Mesenchymal stem cell (in vitro differentiated cells and primary cell): Measurements from ENCODE around the gene RARB.
A peak's percentile ranks its signal among the peaks of the same experiment; 100 is the strongest.

Source experiments
- DNase-seq: peaks from one replicate; pipeline ENCODE4 v3.0.0-alpha.2; 2013
- H2AFZ ChIP-seq: one replicate; pipeline ENCODE4 v1.6.1; 2013; ENCODE audit warnings: low read depth, mild to moderate bottlenecking, control low read depth, inconsistent platforms, low read length, moderate library complexity
- H2AK5ac ChIP-seq: 2 replicates; pipeline ENCODE4 v1.6.1; 2013; ENCODE audit warnings: low read length, moderate library complexity, mild to moderate bottlenecking, inconsistent platforms; ENCODE audit not compliant: severe bottlenecking
- H2BK120ac ChIP-seq: one replicate; pipeline ENCODE4 v1.6.1; 2013; ENCODE audit warnings: low read depth, mild to moderate bottlenecking, inconsistent platforms, low read length, moderate library complexity
- H2BK12ac ChIP-seq, 2 experiments: one replicate each; pipeline ENCODE4 v1.6.1; 2013; ENCODE audit warnings: inconsistent platforms in 2 of 2, low read length in 2 of 2, mild to moderate bottlenecking in 2 of 2, moderate library complexity in 2 of 2, control low read depth in 1 of 2
- H2BK15ac ChIP-seq: one replicate; pipeline ENCODE4 v1.6.1; 2013; ENCODE audit warnings: mild to moderate bottlenecking, low read depth, inconsistent platforms; ENCODE audit not compliant: poor library complexity, severe bottlenecking
- H2BK5ac ChIP-seq: 2 replicates; pipeline ENCODE4 v1.6.1; 2013; ENCODE audit warnings: low read depth, mild to moderate bottlenecking, low read length, control low read depth, inconsistent platforms; ENCODE audit not compliant: poor library complexity, severe bottlenecking
- H3K14ac ChIP-seq, 2 experiments: one replicate each; pipeline ENCODE4 v1.6.1; 2013; ENCODE audit warnings: inconsistent platforms in 2 of 2, low read length in 2 of 2, control low read depth in 1 of 2, mild to moderate bottlenecking in 1 of 2, moderate library complexity in 1 of 2
- H3K18ac ChIP-seq, 2 experiments: one replicate each; pipeline ENCODE4 v1.6.1; 2013; ENCODE audit warnings: inconsistent platforms in 2 of 2, low read length in 2 of 2, control low read depth in 1 of 2, low read depth in 1 of 2, mild to moderate bottlenecking in 1 of 2
- H3K23ac ChIP-seq, 2 experiments: one replicate each; pipeline ENCODE4 v1.6.1; 2013; ENCODE audit warnings: inconsistent platforms in 2 of 2, low read length in 2 of 2, mild to moderate bottlenecking in 2 of 2, moderate library complexity in 2 of 2, control low read depth in 1 of 2
- H3K27ac ChIP-seq: 2 replicates; pipeline ENCODE4 v1.5.1; 2013; ENCODE audit warnings: mild to moderate bottlenecking, moderate library complexity, low read length, control low read depth, inconsistent platforms; ENCODE audit not compliant: poor library complexity, severe bottlenecking
- H3K27me3 ChIP-seq, 2 experiments: 2 replicates each; pipeline versions ENCODE4 v1.6.1 to v1.7.0; 2013; ENCODE audit warnings: low read length in 2 of 2, mild to moderate bottlenecking in 2 of 2, moderate library complexity in 2 of 2, control low read depth in 1 of 2, inconsistent platforms in 1 of 2; ENCODE audit not compliant: control insufficient read depth in 1 of 2, insufficient read depth in 1 of 2
- H3K36me3 ChIP-seq, 2 experiments: 2 replicates each; pipeline versions ENCODE4 v1.6.1 to v1.7.0; 2013; ENCODE audit warnings: low read length in 2 of 2, control low read depth in 1 of 2, inconsistent platforms in 1 of 2, low read depth in 1 of 2, mild to moderate bottlenecking in 1 of 2; ENCODE audit not compliant: insufficient read depth in 2 of 2, control insufficient read depth in 1 of 2
- H3K4ac ChIP-seq, 2 experiments: one replicate each; pipeline ENCODE4 v1.6.1; 2013; ENCODE audit warnings: inconsistent platforms in 2 of 2, low read length in 2 of 2, mild to moderate bottlenecking in 2 of 2, moderate library complexity in 2 of 2, control low read depth in 1 of 2, low read depth in 1 of 2
- H3K4me1 ChIP-seq: 2 replicates; pipeline ENCODE4 v1.6.1; 2013; ENCODE audit warnings: low read depth, low read length, control low read depth; ENCODE audit not compliant: control insufficient read depth, insufficient read depth
- H3K4me2 ChIP-seq: 2 replicates; pipeline ENCODE4 v1.6.1; 2013; ENCODE audit warnings: low read length, mild to moderate bottlenecking, inconsistent platforms; ENCODE audit not compliant: poor library complexity, severe bottlenecking
- H3K4me3 ChIP-seq, 2 experiments: 2 replicates each; pipeline versions ENCODE4 v1.5.1 to v1.7.0; 2013; ENCODE audit warnings: low read length in 2 of 2, mild to moderate bottlenecking in 2 of 2, control low read depth in 1 of 2, low read depth in 1 of 2; ENCODE audit not compliant: insufficient read depth in 1 of 2
- H3K79me1 ChIP-seq: replicated peaks from 2 replicates; pipeline ENCODE4 v1.6.1; 2013; ENCODE audit warnings: mild to moderate bottlenecking, control low read depth, low read length, inconsistent platforms; ENCODE audit not compliant: poor library complexity, severe bottlenecking
- H3K9ac ChIP-seq: 2 replicates; pipeline ENCODE4 v1.7.0; 2013; ENCODE audit warnings: mild to moderate bottlenecking, low read length, moderate library complexity
- H3K9me3 ChIP-seq: 2 replicates; pipeline ENCODE4 v1.7.0; 2013; ENCODE audit warnings: mild to moderate bottlenecking, low read length; ENCODE audit not compliant: control insufficient read depth
- H4K8ac ChIP-seq: one replicate; pipeline ENCODE4 v1.6.1; 2013; ENCODE audit warnings: inconsistent platforms, mild to moderate bottlenecking, low read length, moderate library complexity
- H4K91ac ChIP-seq: one replicate; pipeline ENCODE4 v1.6.1; 2013; ENCODE audit warnings: mild to moderate bottlenecking, low read length, inconsistent platforms
- WGBS: methylation state at CpG from one replicate; pipeline ENCODE4 v1.1.7; 2013; ENCODE audit warnings: mixed read lengths; 5-methylcytosine and 5-hydroxymethylcytosine counted together

RARB gene

DNA sequence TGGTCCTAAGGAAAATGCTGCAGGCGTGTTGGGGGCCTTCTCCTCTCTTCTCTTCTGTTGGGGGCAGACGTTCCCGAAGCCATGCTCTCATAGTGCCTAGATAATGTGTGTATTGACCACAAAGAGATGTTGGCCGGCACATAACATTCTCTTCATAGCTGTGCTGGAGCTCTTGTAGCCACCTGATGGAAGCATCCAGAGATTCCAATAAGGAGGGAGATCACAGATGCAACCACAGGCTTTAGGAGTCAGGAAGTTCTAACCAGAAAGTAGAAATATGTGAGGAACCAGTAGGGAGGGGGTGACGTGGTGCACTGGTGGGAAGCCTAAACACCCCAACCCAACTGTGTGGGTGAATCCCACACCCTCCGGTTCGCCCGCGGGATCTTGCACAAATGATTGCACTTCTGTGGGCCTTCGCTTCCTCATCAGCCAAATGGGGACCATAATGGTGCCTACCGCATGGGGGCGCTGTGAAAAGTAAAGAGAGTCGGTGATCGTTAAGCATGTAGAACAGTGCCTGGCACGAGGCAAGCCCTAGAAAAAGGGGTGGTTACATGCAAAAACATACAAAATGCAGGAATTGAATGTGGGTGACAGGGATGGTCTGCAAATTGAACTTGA, 148.9 kb downstream of the RARB start:
- Histone ChIP-seq H3K27me3 (peaks cover 0 to 28% of the 10 kb centered on the region in 2 experiments), H3K23ac (no peak overlapping the region), H3K4me3 (no peak overlapping the region), H3K4ac (peak overlapping the region in 1 of 2 experiments; percentile 24), H3K27ac (no peak overlapping the region), H3K79me1 (no peaks in the 10 kb centered on the region), H4K91ac (peak overlapping the region; percentile 31), H3K4me2 (no peak overlapping the region), H3K36me3 (no peaks in the 10 kb centered on the region), H3K18ac (peak overlapping the region in 1 of 2 experiments; percentile 49), H4K8ac (peak overlapping the region; percentile 43), H3K9me3 (no peaks in the 10 kb centered on the region), H2BK5ac (no peak overlapping the region), H2AFZ (no peak overlapping the region), H3K14ac (peak overlapping the region in 1 of 2 experiments; percentile 45), H2BK12ac (peak overlapping the region; percentile 59 to 79), H3K9ac (no peak overlapping the region), H2BK15ac (no peak overlapping the region), H2AK5ac (no peak overlapping the region), H2BK120ac (no peak overlapping the region), H3K4me1 (peaks cover 17% of the 10 kb centered on the region)
- WGBS: 80% methylated on average over 15 of the region's 15 CpGs
- DNase-seq: no peak

DNA sequence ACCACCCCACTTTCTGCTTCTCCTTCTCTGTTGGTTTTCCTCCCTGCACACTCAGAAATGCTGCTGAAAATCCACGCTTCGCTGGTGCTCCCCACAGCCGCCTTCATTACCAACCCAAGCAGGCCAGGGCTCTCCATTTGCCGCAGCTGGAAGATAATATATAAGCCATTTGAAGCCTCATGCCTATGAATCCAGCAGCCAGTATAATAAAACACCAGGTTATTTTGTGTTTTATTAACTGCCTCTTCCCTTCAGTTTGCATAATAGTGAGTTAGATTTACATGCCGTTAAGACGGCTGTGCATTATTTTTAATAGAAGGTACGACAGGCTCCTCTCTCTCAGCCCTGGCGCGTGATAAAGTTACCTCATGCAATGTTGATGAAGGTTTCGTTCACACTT, 150.0 kb downstream of the RARB start:
- peak overlapping the region in 1 of 2 experiments; percentile 67 for H3K18ac ChIP-seq
- no peak overlapping the region for H2BK120ac ChIP-seq
- no peak for DNase-seq
- peak overlapping the region; percentile 6 for H2BK15ac ChIP-seq
- H3K36me3 ChIP-seq: no peaks in the 10 kb centered on the region
- no peak overlapping the region for H3K4me2 ChIP-seq
- no peak overlapping the region for H4K91ac ChIP-seq
- peaks cover 0 to 28% of the 10 kb centered on the region in 2 experiments for H3K27me3 ChIP-seq
- no peak overlapping the region for H2AK5ac ChIP-seq
- H3K4me1 ChIP-seq: peaks cover 17% of the 10 kb centered on the region
- H3K4me3 ChIP-seq: no peak overlapping the region
- no peak overlapping the region for H2AFZ ChIP-seq
- H2BK12ac ChIP-seq: no peak overlapping the region
- H3K4ac ChIP-seq: no peak overlapping the region
- H3K9ac ChIP-seq: no peak overlapping the region
- H2BK5ac ChIP-seq: no peak overlapping the region
- no peaks in the 10 kb centered on the region for H3K79me1 ChIP-seq
- no peak overlapping the region for H3K23ac ChIP-seq
- H3K27ac ChIP-seq: no peak overlapping the region
- no peaks in the 10 kb centered on the region for H3K9me3 ChIP-seq
- 98% methylated on average over 10 of the region's 10 CpGs for WGBS
- no peak overlapping the region for H3K14ac ChIP-seq
- H4K8ac ChIP-seq: no peak overlapping the region

DNA sequence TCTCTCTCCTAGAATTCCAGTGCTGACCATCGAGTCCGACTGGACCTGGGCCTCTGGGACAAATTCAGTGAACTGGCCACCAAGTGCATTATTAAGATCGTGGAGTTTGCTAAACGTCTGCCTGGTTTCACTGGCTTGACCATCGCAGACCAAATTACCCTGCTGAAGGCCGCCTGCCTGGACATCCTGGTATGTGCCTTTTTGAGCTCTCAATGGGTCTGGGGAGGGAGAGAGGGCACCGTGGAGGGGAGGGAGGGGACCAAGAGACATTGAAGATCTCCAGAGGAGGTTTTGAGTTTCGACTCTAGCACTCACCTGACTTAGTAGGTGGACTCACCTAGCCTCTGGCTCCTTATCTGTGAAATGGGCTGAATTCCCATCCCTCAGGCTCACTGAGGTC, 152.5 kb downstream of the RARB start:
- Histone ChIP-seq H3K27me3 (peaks cover 0 to 26% of the 10 kb centered on the region in 2 experiments), H2BK12ac (peak overlapping the region; percentile 87 to 100), H3K23ac (no peak overlapping the region), H3K9me3 (no peaks in the 10 kb centered on the region), H3K36me3 (no peaks in the 10 kb centered on the region), H3K4me2 (no peak overlapping the region), H4K91ac (no peak overlapping the region), H2AFZ (no peak overlapping the region), H3K4ac (peak overlapping the region in 1 of 2 experiments; percentile 17), H3K27ac (no peak overlapping the region), H3K18ac (peak overlapping the region; percentile 26 to 63), H3K4me1 (peaks cover 13% of the 10 kb centered on the region), H4K8ac (no peak overlapping the region), H3K9ac (no peak overlapping the region), H2BK15ac (peak overlapping the region; percentile 92), H2AK5ac (no peak overlapping the region), H3K79me1 (no peaks in the 10 kb centered on the region), H3K14ac (no peak overlapping the region), H2BK5ac (no peak overlapping the region), H2BK120ac (peak overlapping the region; percentile 24), H3K4me3 (no peak overlapping the region)
- DNase-seq: no peak
- 93% methylated on average over 8 of the region's 8 CpGs for WGBS

DNA sequence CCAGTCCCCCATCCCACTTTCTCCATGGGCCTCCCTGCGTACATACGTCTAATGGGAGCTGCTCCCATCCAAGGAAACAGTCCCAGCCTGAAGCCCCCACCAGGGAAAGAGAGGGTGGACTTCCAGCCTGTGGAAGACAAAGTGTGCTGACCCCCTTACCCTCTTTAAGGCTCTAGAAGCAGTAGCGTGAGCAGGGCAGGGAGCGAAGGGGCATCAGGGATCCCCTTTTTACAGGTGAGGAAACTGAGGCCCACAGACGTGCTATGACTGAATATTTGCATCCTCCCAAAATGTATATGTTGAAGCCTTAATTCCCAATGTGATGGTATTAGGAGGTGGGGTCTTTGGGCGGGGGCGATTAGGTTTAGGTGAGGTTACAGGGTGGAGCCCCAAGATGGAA, 153.3 kb downstream of the RARB start:
- Histone ChIP-seq H2BK12ac (peak overlapping the region; percentile 97 to 100), H3K27me3 (peaks cover 0 to 31% of the 10 kb centered on the region in 2 experiments), H2BK120ac (peak overlapping the region; percentile 96), H3K27ac (no peak overlapping the region), H3K36me3 (no peaks in the 10 kb centered on the region), H3K14ac (peak overlapping the region in 1 of 2 experiments; percentile 91), H2BK5ac (no peak overlapping the region), H3K4ac (peak overlapping the region; percentile 94 to 98), H2AK5ac (peak overlapping the region; percentile 35), H3K9me3 (no peaks in the 10 kb centered on the region), H3K18ac (peak overlapping the region; percentile 88 to 95), H3K4me1 (peaks cover 13% of the 10 kb centered on the region), H2AFZ (no peak overlapping the region), H4K8ac (peak overlapping the region; percentile 90), H4K91ac (peak overlapping the region; percentile 94), H3K4me3 (no peak overlapping the region), H3K23ac (no peak overlapping the region), H3K79me1 (no peaks in the 10 kb centered on the region), H3K9ac (no peak overlapping the region), H2BK15ac (peak overlapping the region; percentile 96), H3K4me2 (no peak overlapping the region)
- 97% methylated on average over 7 of the region's 7 CpGs for WGBS
- DNase-seq: no peak
